GM12891 (cell line): ENCODE results near the gene IL25.

Source experiments
- PAX5 ChIP-seq: IDR thresholded peaks from 2 replicates; pipeline ENCODE4 v1.6.1; 2011; ENCODE audit warnings: low read length, moderate library complexity, mild to moderate bottlenecking; ENCODE audit not compliant: insufficient read depth, severe bottlenecking
- POLR2A ChIP-seq: IDR thresholded peaks from 2 replicates; pipeline ENCODE4 v1.6.1; 2011; ENCODE audit warnings: low read depth, low read length, control low read depth
- POLR2AphosphoS5 ChIP-seq: IDR thresholded peaks from 2 replicates; pipeline ENCODE4 v1.6.1; 2011; ENCODE audit warnings: low read depth, low read length, control low read depth
- POU2F2 ChIP-seq: IDR thresholded peaks from 2 replicates; pipeline ENCODE4 v1.6.1; 2011; ENCODE audit warnings: low read depth, mild to moderate bottlenecking, control low read depth, low read length, moderate library complexity
- SPI1 ChIP-seq: IDR thresholded peaks from 2 replicates; pipeline ENCODE4 v1.6.1; 2011; ENCODE audit warnings: low read depth, low read length, control low read depth
- TAF1 ChIP-seq: IDR thresholded peaks from 2 replicates; pipeline ENCODE4 v1.6.1; 2011; ENCODE audit warnings: low read depth, low read length, control low read depth

GRCh38 chr14:23399591-23399990, 27.0 kb downstream of the IL25 start:
- TF ChIP-seq TAF1, result no peak
- TF ChIP-seq POLR2AphosphoS5, result no peak
- no peak for TF ChIP-seq SPI1
- no peak for TF ChIP-seq POLR2A
- no peak for TF ChIP-seq PAX5
- no peak for TF ChIP-seq POU2F2
